HG03521 (cell line): ENCODE data around the gene NELFA.
A peak's percentile ranks its signal among the peaks of the same experiment; 100 is the strongest.
"Not testable (repeated sequence)": the region's sequence is repeated elsewhere in the genome, so short reads cannot be mapped to it uniquely, and the experiment has no call there.

Experiments
- ATAC-seq: cut with Tn5 transposase; IDR thresholded peaks from one replicate; pipeline ENCODE4 v1.9.1; 2021; ENCODE audit warnings: mild to moderate bottlenecking, moderate library complexity; ENCODE audit not compliant: unreplicated experiment

NELFA gene

DNA sequence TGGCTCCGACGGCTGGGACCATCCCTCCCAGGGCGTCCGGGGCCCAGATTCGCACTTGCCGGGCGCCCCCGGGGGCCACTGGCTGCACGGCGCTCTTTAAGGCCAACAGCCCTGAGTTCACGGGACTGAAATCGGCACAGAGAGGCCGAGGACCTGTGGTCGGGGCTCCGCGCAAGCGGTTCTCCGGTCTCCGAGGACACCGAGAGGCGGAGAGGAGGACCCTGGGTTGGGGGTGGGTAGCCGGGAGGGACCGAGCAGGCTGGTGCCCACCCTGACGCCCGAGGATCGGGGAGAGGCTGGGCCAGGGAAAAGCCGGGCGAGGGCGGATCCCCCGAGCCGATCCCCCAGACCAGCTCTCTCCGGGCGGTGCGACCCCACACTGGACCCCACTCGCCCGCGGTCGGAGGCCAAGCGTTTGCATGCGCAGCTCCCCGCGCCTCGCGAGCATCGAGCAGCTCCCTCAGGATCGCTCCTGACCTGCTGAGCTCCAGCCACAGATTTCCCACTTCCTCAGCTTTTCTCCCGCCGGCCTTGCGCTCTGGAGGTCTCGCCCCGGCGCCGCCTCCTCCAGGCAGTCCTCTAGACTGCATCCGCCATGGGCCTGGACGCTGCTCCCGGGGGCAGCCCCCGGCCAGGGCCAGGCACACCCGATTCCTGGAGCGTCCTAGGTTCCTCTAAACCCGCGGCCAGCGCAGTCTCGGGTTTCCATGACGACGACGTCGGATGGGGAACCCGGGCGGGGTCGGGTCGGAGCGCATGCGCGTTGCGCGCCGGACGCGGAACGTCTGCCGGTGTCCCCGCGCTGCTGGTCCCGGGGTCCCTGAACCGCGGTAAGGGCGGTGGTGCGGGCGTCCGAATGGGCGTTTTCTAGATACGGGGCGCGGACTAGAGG is 32.7 kb upstream of the NELFA start:
- peak; percentile 69 for ATAC-seq

DNA sequence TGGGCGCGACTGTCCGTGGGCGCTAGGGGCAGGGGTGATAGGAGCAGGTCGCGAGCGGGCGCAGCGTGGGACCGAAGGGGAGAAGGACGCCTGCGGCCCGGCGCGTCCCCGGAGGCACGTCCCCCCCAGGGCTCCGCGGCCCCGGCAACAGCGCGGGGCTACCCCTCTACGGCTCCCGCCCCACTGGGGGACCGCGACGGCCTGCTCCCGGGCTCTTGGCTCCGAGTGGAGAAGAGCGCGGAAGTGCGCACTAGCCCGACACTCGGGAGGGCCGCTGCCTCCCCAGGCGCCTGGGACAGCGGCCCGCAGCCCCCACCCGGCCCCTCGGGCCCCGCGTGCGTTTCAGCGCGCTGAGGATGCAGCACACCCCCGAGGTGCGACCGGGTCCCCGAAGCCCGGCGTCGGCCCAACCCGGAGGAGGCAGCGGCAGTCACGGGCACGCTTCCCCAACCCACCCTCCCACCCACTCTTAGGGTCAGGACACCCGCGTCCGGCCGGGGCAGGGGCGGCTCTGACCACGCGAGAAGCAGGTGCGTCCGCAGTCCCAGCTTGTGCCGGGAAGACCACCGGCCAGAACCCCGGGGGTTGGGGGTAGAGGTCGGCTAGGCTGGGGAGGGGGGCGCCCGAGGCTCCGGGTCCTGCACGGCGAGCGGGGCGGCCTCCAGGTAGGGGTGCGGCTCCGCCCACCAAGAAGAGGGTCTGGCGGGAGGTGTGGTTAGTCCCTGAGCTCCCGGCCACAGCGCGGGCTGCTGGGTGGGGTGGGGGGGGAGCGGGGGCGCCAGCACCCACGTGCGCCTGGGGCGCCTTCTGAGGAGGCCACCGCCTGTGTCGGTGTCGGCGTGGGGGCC is 31.8 kb upstream of the NELFA start:
- ATAC-seq: no peak

DNA sequence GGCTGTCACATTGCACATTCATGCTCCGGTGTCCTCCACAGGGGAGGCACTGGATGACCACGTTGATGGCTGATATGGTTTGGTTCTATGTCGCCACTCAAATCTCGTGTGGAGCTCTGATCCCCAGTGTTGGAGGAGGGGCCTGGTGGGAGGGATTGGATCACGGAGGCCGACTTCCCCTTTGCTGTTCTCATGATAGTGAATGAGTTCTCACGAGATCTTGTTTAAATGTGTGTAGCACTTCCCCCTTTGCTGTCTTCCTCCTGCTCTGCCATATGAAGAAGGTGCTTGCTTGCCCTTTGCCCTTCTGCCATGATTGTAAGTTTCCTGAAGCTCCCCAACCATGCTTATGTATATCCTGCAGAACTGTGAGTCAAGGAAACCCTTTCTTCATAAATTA is 28.1 kb upstream of the NELFA start:
- no peak for ATAC-seq

DNA sequence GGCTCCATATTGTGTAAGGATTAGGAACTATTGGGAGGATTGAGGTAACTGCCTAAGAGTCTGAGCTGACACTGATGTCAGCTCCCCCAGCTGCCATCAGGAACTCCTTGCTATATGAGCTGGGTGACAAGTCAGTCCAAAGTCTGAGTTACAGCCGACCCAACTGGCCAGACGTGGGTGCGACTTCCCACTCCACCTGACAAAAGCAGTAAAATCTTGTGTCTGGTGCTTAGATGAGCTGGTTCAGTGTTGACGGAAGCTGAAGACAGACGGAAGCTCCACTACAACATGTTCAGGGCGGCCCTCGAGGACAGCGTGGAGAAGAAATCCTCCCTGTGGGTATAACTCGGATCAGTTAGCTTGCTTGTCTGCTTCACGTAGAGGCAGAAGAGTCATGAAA is 27.6 kb upstream of the NELFA start:
- no peak for ATAC-seq

GRCh38 chr4:2031161-2031560 is 22.4 kb upstream of the NELFA start:
- ATAC-seq: not testable (repeated sequence)

DNA sequence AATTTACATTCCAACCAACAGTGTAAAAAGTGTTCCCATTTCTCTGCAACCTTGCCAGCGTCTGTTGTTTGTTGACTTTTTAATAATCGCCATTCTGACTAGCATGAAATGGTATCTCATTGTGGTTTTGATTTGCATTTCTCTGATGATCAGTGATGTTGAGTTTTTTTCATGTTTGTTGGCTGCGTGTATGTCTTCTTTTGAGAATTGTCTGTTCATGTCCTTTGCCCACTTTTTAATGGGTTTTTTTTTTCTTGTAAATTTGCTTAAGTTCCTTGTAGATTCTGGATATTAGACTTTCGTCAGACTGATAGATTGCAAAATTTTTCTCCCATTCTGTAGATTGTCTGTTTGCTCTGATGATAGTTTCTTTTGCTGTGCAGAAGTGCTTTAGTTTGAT is 18.3 kb upstream of the NELFA start:
- not testable (repeated sequence) for ATAC-seq

- ATAC-seq: no peak
Observed at GRCh38 chr4:2025817-2026216, 17.0 kb upstream of the NELFA start.

DNA sequence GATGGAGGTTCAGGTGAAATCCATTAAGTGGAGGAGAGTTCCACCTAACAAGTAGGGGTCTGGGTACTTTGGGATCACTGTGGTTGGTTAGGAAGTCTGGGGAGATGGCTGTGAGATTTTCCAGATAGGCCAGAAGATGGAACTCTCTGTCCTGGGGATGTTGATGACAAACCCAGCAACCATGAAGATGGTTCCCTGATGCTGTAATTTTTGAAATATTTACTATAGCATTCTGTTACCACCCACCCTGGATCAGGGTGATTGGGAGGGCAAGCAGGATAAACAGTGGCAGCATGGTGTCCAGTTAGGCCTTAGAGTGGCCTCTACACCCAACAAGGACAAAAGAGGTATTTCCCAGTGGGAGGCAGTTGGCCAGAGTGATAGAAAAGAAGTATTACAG is 15.9 kb upstream of the NELFA start:
- no peak for ATAC-seq

- ATAC-seq: not testable (repeated sequence)
Observed at GRCh38 chr4:2021358-2022018, 12.7 kb upstream of the NELFA start.

GRCh38 chr4:2015008-2015407 is 6.2 kb upstream of the NELFA start:
- no peak for ATAC-seq

DNA sequence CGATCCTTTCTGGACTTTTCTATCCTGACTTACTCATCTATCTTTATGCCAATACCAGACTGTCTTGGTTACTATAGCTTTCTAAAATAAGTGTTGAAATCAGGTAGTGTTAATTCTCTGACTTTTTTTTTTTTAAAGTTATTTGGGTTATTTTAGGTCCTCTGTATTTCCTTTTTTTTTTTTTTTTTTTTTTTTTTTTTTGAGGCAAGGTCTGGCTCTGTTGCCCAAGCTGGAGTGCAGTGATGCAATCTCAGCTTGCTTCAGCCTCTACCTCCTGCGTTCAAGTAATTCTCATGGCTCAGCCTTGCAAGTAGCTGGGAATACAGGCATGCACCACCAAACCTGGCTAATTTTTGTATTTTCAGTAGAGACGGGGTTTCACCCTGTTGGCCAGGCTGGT is 2.8 kb upstream of the NELFA start:
- no peak for ATAC-seq

DNA sequence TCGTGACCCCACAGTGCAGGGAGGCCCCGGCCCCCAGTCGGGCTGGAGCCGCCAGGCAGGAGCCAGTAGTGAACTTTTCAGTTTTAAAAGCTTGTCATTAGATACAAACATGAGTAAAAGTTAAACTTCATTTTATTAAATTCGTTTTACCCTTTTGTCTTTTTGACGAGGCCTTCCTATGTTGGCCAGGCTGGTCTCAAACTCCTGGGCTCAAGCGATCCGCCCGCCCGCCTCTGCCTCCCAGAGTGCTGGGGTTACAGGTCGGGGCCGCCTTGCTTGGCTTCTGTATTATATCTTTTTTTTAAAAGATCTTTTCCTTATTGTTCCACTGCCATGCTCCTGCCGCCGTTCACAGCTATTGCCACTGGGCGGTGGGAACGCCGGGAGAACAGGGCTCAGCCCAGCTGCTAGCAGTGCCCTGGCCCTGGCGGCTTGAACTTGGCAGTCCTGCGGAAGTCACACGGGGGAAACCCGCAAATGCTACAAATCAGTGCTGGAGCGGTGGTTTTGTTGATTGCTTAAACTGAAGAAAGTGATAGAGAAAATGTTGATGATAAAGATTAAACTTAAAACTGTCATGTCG is 968 bp upstream of the NELFA start:
- ATAC-seq: no peak

GRCh38 chr4:2008671-2008920 is 178 bp downstream of the NELFA start:
- no peak for ATAC-seq

DNA sequence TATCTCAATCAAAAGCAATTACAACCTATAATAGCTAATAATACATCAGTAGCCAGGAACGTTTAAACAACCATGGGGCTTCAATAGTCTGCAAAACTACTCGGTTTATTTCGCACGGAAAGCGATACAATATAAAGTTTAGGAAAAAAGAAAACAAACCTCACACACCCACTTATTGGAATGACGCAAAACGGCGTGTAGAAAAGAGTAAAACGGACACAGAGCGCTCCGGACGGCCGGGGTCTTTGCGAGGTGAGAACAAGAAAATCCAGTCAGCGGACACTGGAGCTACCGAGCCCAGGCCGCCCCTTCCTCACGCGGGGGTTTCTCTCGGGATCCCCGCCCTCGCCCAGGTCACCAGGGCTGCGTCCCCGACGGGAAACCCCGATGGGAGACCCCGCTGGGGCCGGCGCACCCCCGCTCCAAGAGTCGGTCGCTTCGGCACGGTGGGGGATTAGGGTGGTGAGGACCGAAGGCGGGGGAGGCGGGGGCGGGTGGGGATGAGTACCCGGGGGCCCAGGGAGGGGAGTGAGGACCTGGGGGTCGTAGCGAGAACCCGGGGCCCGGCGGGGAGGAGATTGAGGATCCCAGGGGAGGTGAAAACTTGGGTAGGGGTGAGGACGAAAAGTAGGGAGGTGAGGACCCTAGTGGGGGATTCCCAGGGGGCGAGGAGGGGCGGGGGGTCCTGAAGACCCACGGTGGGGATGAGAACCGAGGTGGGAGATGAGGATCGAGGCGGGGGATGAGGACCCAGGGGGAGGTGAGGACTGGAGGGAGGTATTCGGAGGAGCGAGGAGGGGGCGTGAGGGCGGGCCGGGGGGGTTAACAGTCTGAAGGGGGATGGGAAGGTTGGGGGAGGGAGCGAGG is 737 bp downstream of the NELFA start:
- no peak for ATAC-seq

GRCh38 chr4:2006956-2007653 is 1.7 kb downstream of the NELFA start:
- no peak for ATAC-seq

- ATAC-seq: no peak
Observed at GRCh38 chr4:2006367-2006766, 2.4 kb downstream of the NELFA start.

DNA sequence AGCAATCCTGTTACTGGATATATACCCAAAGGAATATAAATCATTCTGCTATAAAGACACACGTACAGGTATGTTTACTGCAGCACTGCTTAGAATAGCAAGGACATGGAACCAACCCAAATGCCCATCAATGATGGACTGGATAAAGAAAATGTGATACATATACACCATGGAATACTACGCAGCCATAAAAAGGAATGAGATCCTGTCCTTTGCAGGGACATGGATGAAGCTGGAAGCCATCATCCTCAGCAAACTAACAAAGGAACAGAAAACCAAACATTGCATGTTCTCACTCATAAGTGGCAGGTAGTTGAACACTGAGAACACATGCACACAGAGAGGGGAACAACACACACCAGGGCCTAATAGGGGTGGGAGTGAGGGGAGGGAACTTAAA is 5.4 kb downstream of the NELFA start:
- ATAC-seq: not testable (repeated sequence)

- ATAC-seq: not testable (repeated sequence)
Observed at GRCh38 chr4:1999308-1999707, 9.5 kb downstream of the NELFA start.

DNA sequence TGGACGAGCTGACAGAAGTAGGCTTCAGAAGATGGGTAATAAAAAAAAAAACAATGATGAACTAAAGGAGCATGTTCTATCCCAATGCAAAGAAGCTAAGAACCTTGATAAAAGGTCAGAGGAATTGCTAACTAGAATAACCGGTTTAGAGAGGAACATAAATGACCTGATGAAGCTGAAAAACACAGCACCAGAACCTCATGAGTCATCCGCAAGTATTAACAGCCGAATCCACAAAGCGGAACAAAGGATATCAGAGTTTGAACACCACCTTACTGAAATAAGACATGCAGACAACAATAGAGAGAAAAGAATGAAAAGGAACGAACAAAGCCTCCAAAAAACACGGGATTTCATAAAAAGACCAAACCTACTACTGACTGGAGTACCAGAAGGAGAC is 10.5 kb downstream of the NELFA start:
- ATAC-seq: no peak

DNA sequence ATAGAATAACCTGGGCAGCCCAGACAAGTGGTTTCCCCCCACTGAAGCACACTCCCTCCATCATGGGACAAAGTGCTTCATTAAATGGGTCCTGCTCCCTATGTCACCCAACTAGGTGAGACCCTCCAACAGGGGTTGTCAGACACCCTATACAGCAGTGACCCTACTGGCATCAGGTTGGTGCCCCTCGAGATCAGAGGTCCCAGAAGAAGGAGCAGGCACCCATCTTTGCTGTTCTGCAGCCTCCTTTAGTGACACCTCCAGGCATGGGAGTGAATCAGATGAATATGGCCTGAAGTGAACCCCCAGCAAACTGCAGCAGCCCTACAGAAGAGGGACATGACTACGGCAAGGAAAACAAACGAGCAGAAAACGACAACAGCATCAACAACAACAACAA is 11.1 kb downstream of the NELFA start:
- no peak for ATAC-seq
